Measurements from ENCODE around the gene SPOCD1.
"Not testable (repeated sequence)": the region's sequence is repeated elsewhere in the genome, so short reads cannot be mapped to it uniquely, and the experiment has no call there.

The SPOCD1 gene

DNA sequence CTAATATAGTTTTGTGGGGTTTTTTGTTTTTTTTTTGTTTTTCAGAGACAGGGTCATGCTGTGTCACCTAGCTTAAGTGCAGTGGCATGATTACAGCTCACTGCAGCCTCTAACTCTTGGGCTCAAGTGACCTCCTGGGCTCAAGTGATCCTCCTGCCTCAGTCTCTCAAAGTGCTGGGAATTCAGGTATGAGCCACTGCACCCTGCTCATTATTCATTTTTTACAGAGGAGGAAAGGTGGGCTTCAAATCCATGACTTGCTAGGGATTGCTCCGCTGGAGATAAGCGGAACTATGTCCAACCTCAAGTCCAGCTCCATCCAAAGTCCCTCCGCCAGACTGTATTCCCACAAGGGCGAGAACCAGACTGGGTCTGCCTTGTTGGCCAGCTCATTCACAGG, 8.0 kb upstream of the SPOCD1 start:
- H3K4me1 ChIP-seq (ENCODE audit: control insufficient read depth, insufficient read depth, low read length), result no peaks in the 10 kb centered on the region
- no peaks in the 10 kb centered on the region for H3K9me3 ChIP-seq (ENCODE audit: control insufficient read depth, low read length)
- no peak overlapping the region for H3K9ac ChIP-seq (ENCODE audit: low read length)
- H3K27me3 ChIP-seq (ENCODE audit: control insufficient read depth, insufficient read depth, low read length), result no peaks in the 10 kb centered on the region
- H3K4me3 ChIP-seq (ENCODE audit: low read length), result no peak overlapping the region
- H3K36me3 ChIP-seq (ENCODE audit: control insufficient read depth, insufficient read depth, low read length), result no peaks in the 10 kb centered on the region

DNA sequence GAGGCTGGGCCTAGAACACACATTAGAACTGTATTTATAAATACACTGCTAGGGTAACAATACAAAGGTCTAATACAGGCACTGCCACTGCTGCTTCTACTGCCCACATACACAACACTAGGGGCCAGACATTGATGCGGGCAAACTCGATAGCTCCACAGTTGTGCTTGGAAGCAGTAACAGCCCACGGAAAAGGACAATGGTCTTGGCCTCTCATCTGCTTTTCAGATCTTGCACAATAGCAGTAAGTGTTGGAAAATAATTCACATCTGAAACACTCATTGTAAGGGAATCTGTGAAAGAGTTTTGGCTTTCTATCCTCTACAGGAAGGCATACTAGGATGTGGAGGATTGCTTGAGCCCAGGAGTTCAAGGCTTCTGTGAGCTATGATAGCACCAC, 6.9 kb upstream of the SPOCD1 start:
- Histone ChIP-seq H3K4me3 (ENCODE audit: low read length) (no peak overlapping the region), H3K4me1 (ENCODE audit: control insufficient read depth, insufficient read depth, low read length) (no peaks in the 10 kb centered on the region), H3K36me3 (ENCODE audit: control insufficient read depth, insufficient read depth, low read length) (no peaks in the 10 kb centered on the region), H3K9ac (ENCODE audit: low read length) (no peak overlapping the region), H3K27me3 (ENCODE audit: control insufficient read depth, insufficient read depth, low read length) (no peaks in the 10 kb centered on the region), H3K9me3 (ENCODE audit: control insufficient read depth, low read length) (no peaks in the 10 kb centered on the region)

DNA sequence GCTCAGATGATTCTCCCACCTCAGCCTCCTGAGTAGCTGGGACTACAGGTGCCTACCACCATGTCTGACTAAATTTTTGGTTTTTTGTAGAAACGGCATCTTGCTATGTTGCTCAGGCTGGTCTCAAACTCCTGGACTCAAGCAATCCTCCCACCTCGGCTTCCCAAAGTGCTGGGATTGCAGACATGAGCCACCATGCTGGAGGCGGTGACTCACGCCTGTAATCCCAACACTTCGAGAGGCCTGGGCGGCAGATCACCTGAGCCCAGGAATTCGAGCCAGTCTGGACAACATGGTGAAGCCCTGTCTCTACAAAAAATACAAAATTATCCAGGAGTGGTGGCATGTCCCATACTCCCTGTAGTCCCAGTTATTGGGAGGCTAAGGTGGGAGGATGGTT, 4.4 kb upstream of the SPOCD1 start:
- H3K36me3 ChIP-seq (ENCODE audit: control insufficient read depth, insufficient read depth, low read length); H3K9ac ChIP-seq (ENCODE audit: low read length); H3K9me3 ChIP-seq (ENCODE audit: control insufficient read depth, low read length); H3K4me1 ChIP-seq (ENCODE audit: control insufficient read depth, insufficient read depth, low read length); H3K4me3 ChIP-seq (ENCODE audit: low read length); H3K27me3 ChIP-seq (ENCODE audit: control insufficient read depth, insufficient read depth, low read length): not testable (repeated sequence)

DNA sequence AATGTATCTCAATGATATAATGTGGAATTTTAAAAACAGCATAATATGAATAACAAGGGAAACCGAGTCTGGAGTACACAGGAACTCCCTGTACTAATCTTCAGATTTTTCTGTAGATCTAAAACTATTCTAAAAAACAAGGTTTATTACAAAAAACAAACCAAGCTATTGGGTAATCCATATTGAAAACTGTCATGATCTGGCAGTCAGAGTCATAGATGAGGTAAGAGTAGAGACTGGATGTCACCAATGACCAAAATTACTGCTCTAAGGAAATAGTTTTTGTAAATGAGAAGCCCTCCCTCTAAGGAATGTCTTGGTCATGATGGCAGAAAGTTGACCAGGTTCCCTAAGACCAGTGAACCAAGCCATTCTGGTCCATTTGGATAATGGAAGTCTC, 2.4 kb upstream of the SPOCD1 start:
- no peaks in the 10 kb centered on the region for H3K9me3 ChIP-seq (ENCODE audit: control insufficient read depth, low read length)
- no peaks in the 10 kb centered on the region for H3K27me3 ChIP-seq (ENCODE audit: control insufficient read depth, insufficient read depth, low read length)

DNA sequence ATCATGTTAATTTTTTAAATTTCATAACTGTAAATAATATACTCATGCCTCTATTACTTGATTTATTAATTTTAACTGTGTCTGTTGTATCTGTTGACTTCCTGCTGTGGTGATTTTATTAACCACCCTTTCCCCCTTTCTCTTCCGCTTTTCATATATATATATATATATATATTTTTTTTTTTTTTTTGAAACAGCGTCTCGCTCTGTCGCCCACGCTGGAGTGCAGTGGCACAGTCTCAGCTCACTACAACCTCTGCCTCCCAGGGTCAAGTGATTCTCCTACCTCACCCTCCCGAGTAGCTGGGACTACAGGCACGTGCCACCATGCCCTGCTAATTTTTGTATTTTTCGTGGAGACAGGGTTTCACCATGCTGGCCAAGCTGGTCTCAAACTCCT, 1.1 kb upstream of the SPOCD1 start:
- not testable (repeated sequence) for H3K4me3 ChIP-seq (ENCODE audit: low read length); H3K9me3 ChIP-seq (ENCODE audit: control insufficient read depth, low read length); H3K9ac ChIP-seq (ENCODE audit: low read length); H3K36me3 ChIP-seq (ENCODE audit: control insufficient read depth, insufficient read depth, low read length); H3K4me1 ChIP-seq (ENCODE audit: control insufficient read depth, insufficient read depth, low read length); H3K27me3 ChIP-seq (ENCODE audit: control insufficient read depth, insufficient read depth, low read length)

More for the DNA sequence above, 2.4 kb upstream of the SPOCD1 start:
- Histone ChIP-seq H3K4me3 (ENCODE audit: low read length) (no peak overlapping the region), H3K9ac (ENCODE audit: low read length) (no peak overlapping the region), H3K4me1 (ENCODE audit: control insufficient read depth, insufficient read depth, low read length) (no peaks in the 10 kb centered on the region), H3K36me3 (ENCODE audit: control insufficient read depth, insufficient read depth, low read length) (no peaks in the 10 kb centered on the region)

DNA sequence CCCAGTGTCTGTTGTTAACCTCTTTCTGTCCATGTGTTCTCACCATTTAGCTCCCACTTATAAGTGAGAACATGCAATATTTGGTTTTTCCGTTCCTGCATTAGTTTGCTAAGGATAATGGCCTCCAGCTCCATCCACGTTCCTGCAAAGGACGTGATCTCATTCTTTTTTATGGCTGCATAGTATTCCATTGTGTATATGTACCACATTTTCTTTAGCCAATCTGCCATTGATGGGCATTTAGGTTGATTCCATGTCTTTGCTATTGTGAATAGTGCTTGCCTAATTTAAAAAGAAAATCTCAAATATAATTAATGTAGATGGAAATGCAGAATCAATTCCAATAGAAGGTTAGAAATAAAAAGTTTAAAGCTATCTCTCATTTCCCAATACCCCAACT, 679 bp upstream of the SPOCD1 start:
- H3K4me3 ChIP-seq (ENCODE audit: low read length); H3K27me3 ChIP-seq (ENCODE audit: control insufficient read depth, insufficient read depth, low read length); H3K4me1 ChIP-seq (ENCODE audit: control insufficient read depth, insufficient read depth, low read length); H3K36me3 ChIP-seq (ENCODE audit: control insufficient read depth, insufficient read depth, low read length); H3K9me3 ChIP-seq (ENCODE audit: control insufficient read depth, low read length); H3K9ac ChIP-seq (ENCODE audit: low read length): not testable (repeated sequence)

DNA sequence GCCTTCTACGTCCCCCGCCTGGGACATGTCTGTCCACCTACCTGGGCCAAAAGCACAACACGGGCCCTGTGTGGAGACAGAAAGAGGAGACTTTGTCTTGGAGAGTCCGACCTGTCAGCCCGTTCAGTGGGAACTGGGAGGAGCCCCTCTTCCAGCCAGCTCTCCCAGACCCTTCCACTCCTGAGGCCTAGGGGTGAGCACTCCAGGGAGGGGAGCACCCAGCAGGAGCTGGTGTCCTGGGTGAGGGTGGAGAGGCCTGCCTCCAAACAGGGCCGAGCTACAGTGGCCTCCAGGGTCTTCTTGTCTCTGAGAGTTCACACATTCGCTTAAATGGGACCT, 546 bp downstream of the SPOCD1 start:
- H3K27me3 ChIP-seq (ENCODE audit: control insufficient read depth, insufficient read depth, low read length), result no peaks in the 10 kb centered on the region
- H3K4me1 ChIP-seq (ENCODE audit: control insufficient read depth, insufficient read depth, low read length), result no peaks in the 10 kb centered on the region
- no peaks in the 10 kb centered on the region for H3K9me3 ChIP-seq (ENCODE audit: control insufficient read depth, low read length)
- no peaks in the 10 kb centered on the region for H3K36me3 ChIP-seq (ENCODE audit: control insufficient read depth, insufficient read depth, low read length)
- no peak overlapping the region for H3K4me3 ChIP-seq (ENCODE audit: low read length)
- H3K9ac ChIP-seq (ENCODE audit: low read length), result no peak overlapping the region

DNA sequence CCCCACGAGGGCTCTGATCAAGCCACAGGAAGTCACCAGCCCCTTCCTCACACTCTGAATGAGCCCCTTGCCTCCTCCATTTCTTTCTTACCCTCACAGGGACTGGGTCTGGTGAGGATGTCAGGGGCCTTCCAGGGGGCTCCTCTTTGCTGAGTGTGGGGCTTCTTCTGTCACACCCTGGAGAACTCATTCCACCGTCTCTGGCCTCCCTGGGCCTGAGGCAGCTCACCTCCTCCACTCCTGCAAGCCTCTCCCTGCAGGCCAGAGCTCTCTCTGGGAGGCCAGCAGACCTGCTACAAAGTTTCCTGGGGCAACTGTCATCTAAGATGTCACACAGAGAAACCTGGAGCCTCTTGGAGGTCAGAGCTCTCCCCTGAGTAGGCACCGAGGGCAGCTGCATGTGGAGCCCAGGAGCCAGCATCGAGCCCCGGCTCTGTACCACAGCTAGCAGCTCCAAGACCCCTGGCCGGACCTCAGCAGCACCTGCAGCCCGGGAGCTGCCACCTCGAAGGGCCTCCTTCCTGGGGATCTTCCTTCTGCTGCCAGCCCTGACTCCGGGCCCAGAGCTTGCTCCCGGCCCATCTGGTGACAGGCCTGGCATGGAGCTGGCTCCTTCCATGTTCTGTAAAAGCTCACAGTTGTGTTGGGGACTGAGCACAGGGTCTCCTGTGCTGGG, 1.1 kb downstream of the SPOCD1 start:
- Histone ChIP-seq H3K36me3 (ENCODE audit: control insufficient read depth, insufficient read depth, low read length) (no peaks in the 10 kb centered on the region), H3K9me3 (ENCODE audit: control insufficient read depth, low read length) (no peaks in the 10 kb centered on the region), H3K4me3 (ENCODE audit: low read length) (no peak overlapping the region), H3K9ac (ENCODE audit: low read length) (no peak overlapping the region), H3K27me3 (ENCODE audit: control insufficient read depth, insufficient read depth, low read length) (no peaks in the 10 kb centered on the region), H3K4me1 (ENCODE audit: control insufficient read depth, insufficient read depth, low read length) (no peaks in the 10 kb centered on the region)

DNA sequence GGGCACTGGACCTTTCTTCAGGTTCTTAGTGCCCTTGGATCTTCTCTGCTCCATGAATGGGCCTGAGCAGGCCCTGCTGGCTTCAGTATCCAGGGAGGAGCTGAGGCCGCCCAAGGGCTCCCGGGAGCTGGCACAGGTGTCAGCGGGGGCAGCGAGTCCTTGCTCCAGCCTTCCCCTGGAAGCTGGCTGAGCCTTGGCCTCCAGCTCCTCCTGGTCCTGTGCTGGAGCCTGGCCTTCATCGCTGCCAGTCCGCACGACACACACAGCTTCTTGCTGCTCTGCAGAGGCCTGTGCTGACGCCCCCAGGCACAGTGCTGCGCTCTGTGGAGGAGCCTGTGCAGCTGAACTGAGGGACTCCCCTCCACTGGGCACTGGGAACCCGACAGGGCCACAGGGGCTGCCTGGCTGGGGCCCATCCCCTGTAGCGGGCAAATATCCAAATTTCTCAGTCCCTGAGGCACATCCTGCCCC, 1.7 kb downstream of the SPOCD1 start:
- no peaks in the 10 kb centered on the region for H3K4me1 ChIP-seq (ENCODE audit: control insufficient read depth, insufficient read depth, low read length)
- H3K27me3 ChIP-seq (ENCODE audit: control insufficient read depth, insufficient read depth, low read length), result no peaks in the 10 kb centered on the region
- no peak overlapping the region for H3K4me3 ChIP-seq (ENCODE audit: low read length)
- no peaks in the 10 kb centered on the region for H3K36me3 ChIP-seq (ENCODE audit: control insufficient read depth, insufficient read depth, low read length)
- no peaks in the 10 kb centered on the region for H3K9me3 ChIP-seq (ENCODE audit: control insufficient read depth, low read length)
- no peak overlapping the region for H3K9ac ChIP-seq (ENCODE audit: low read length)

DNA sequence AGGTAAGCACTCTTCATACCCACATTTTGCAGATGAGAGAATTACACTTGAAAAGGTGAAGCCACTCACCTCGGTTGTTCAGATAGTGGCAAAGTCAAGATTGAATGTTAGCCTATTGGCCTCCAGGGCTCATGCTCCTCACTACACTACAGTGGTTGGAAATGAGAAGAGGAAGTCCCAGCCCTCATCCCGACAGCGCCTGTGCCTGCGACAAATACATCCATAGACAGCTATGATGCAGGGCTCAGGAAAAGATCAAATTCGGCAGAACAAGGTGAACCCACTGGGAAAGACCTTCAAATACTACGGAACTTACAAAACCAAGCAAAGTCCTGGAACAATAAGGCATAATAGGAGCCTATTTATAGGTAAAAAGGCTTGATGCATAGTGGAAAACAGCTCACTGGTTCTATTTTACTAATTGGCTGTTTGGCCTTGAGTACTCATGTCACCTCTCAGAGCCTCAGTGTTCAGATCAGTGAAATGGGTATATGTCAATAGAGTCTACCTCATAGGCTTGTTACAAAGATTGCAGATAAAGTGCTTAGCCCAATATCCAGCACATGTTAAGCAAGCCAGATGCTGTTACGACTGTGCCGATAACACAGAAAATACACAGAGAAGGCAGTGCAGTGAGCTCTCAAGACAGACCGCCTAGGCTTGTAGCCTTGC, 3.5 kb downstream of the SPOCD1 start:
- Histone ChIP-seq H3K36me3 (ENCODE audit: control insufficient read depth, insufficient read depth, low read length) (no peaks in the 10 kb centered on the region), H3K4me1 (ENCODE audit: control insufficient read depth, insufficient read depth, low read length) (no peaks in the 10 kb centered on the region), H3K9ac (ENCODE audit: low read length) (no peak overlapping the region), H3K4me3 (ENCODE audit: low read length) (no peak overlapping the region), H3K9me3 (ENCODE audit: control insufficient read depth, low read length) (no peaks in the 10 kb centered on the region), H3K27me3 (ENCODE audit: control insufficient read depth, insufficient read depth, low read length) (no peaks in the 10 kb centered on the region)

DNA sequence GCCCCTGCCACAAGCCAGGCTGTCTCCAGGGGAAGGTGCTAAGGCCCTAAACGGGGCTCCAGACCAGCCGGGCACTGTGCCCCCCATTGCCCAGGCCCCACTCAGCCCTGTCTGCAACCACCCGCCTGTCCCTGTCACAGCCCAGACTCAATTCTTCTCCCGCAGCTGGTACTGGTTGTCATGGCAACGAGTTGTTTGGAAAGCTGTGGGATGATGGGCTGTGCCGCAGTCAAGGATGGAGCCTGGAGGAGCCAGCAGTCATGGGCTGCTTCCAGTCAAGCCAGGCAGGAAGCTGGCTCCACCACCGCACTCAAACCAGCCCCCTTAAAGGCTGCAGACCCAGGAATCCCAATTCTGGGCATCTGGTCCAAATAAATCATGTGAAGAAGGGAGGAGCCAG, 4.2 kb downstream of the SPOCD1 start:
- Histone ChIP-seq H3K4me3 (ENCODE audit: low read length) (no peak overlapping the region), H3K36me3 (ENCODE audit: control insufficient read depth, insufficient read depth, low read length) (no peaks in the 10 kb centered on the region), H3K27me3 (ENCODE audit: control insufficient read depth, insufficient read depth, low read length) (no peaks in the 10 kb centered on the region), H3K9me3 (ENCODE audit: control insufficient read depth, low read length) (no peaks in the 10 kb centered on the region), H3K4me1 (ENCODE audit: control insufficient read depth, insufficient read depth, low read length) (no peaks in the 10 kb centered on the region), H3K9ac (ENCODE audit: low read length) (no peak overlapping the region)

DNA sequence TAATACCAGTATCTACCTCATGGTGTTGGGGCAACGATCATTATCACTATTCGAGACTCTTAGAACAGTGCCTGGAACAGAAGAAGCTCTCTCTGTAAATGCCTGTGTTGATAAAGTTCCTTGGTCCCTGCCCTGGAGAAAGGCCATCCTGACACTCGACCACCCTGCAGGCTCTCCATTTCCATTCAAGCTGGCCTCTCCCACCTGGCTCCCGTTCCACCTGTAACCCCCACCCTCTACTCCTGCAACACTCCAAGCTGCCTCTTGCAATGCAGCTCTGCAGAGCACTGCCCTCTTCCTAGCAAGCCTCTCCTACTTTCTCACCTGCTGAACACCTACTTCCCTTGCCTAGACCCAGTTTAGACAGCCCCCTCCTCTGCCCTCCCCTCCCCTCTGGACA, 6.1 kb downstream of the SPOCD1 start:
- Histone ChIP-seq H3K4me1 (ENCODE audit: control insufficient read depth, insufficient read depth, low read length) (no peaks in the 10 kb centered on the region), H3K27me3 (ENCODE audit: control insufficient read depth, insufficient read depth, low read length) (no peaks in the 10 kb centered on the region), H3K36me3 (ENCODE audit: control insufficient read depth, insufficient read depth, low read length) (no peaks in the 10 kb centered on the region), H3K9ac (ENCODE audit: low read length) (no peak overlapping the region), H3K4me3 (ENCODE audit: low read length) (no peak overlapping the region), H3K9me3 (ENCODE audit: control insufficient read depth, low read length) (no peaks in the 10 kb centered on the region)

All from mucosa of stomach (tissue), 1 donor.